ENCODE results near the gene CUL1.

DNA sequence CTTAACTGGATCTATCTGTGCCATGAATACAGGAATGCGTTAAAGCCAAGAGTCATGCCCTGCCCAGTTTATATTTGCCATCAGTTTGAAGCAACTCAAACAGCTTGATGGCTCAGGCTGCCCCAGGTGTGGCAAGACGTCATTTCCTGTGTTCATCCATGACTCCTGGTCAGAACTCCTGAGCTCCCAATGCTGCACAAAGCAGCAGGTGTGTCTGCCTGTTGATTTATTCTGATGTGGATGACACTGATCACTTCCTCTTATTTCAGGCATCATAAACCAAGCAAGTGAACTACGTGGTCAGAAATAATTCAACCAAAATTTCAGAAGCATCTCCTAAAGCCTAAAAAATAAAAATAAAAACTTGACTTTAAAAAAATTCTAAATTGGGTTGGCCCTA is 116.9 kb downstream of the CUL1 start:
- TF ChIP-seq CTCF (IDR thresholded peaks at IDR 0.05; ENCODE audit: low read depth, low read length, poor library complexity, severe bottlenecking) (no peak), EZH2phosphoT487 (IDR thresholded peaks at IDR 0.05; ENCODE audit: borderline replicate concordance, low read length) (no peak)
